ENCODE data around the gene SAG.
"Not testable (repeated sequence)": the region's sequence is repeated elsewhere in the genome, so short reads cannot be mapped to it uniquely, and the experiment has no call there.

SAG gene

GRCh38 chr2:233374776-233375175, 67.2 kb downstream of the SAG start:
- DNase-seq (ENCODE audit: low read depth in 2 of 3, low spot score in 2 of 3) = not testable (repeated sequence)

GRCh38 chr2:233375490-233376314, 68.1 kb downstream of the SAG start:
- no peak for DNase-seq (ENCODE audit: low read depth in 2 of 3, low spot score in 2 of 3)

- no peak for DNase-seq (ENCODE audit: low read depth in 2 of 3, low spot score in 2 of 3)
Observed at GRCh38 chr2:233379034-233379433, 71.4 kb downstream of the SAG start.

GRCh38 chr2:233379441-233379840, 71.8 kb downstream of the SAG start:
- no peak for DNase-seq (ENCODE audit: low read depth in 2 of 3, low spot score in 2 of 3)

- DNase-seq (ENCODE audit: low read depth in 2 of 3, low spot score in 2 of 3) = no peak
Observed at GRCh38 chr2:233380132-233380895, 72.7 kb downstream of the SAG start.

GRCh38 chr2:233380995-233381637, 73.5 kb downstream of the SAG start:
- DNase-seq (ENCODE audit: low read depth in 2 of 3, low spot score in 2 of 3) = no peak

GRCh38 chr2:233381638-233381995, 74.0 kb downstream of the SAG start:
- DNase-seq (ENCODE audit: low read depth in 2 of 3, low spot score in 2 of 3) = no peak

GRCh38 chr2:233384015-233384414, 76.4 kb downstream of the SAG start:
- DNase-seq (ENCODE audit: low read depth in 2 of 3, low spot score in 2 of 3) = no peak

- DNase-seq (ENCODE audit: low read depth in 2 of 3, low spot score in 2 of 3) = no peak
Observed at GRCh38 chr2:233384811-233385488, 77.3 kb downstream of the SAG start.

GRCh38 chr2:233385489-233386044, 78.0 kb downstream of the SAG start:
- DNase-seq (ENCODE audit: low read depth in 2 of 3, low spot score in 2 of 3) = no peak

- no peak for DNase-seq (ENCODE audit: low read depth in 2 of 3, low spot score in 2 of 3)
Observed at GRCh38 chr2:233386382-233387041, 78.9 kb downstream of the SAG start.

GRCh38 chr2:233387225-233387624, 79.6 kb downstream of the SAG start:
- DNase-seq (ENCODE audit: low read depth in 2 of 3, low spot score in 2 of 3) = no peak

GRCh38 chr2:233387667-233388528, 80.3 kb downstream of the SAG start:
- DNase-seq (ENCODE audit: low read depth in 2 of 3, low spot score in 2 of 3) = no peak

- no peak for DNase-seq (ENCODE audit: low read depth in 2 of 3, low spot score in 2 of 3)
Observed at GRCh38 chr2:233389601-233390125, 82.0 kb downstream of the SAG start.

GRCh38 chr2:233395687-233396086, 88.1 kb downstream of the SAG start:
- DNase-seq (ENCODE audit: low read depth in 2 of 3, low spot score in 2 of 3) = no peak
